Testis (tissue), 3 donors: ENCODE data around the gene JADE2. TPM values are rescaled to one million over a fixed set of nuclear protein-coding genes. Genes with fewer than 3 reads are reported as not detected.
"Not testable (repeated sequence)": the region's sequence is repeated elsewhere in the genome, so short reads cannot be mapped to it uniquely, and the experiment has no call there.

ENCODE experiments used
- DNase-seq: peaks from one replicate; pipeline ENCODE4 v3.0.0-alpha.2; 2019
- H3K27ac ChIP-seq, 2 donors: fragments of 200-600 bp; sonication (generic); one replicate each; pipeline ENCODE4 v1.5.1; 2019
- H3K27me3 ChIP-seq: fragments of 200-600 bp; sonication (generic); one replicate; pipeline ENCODE4 v1.5.1; 2019
- H3K36me3 ChIP-seq: fragments of 200-600 bp; sonication (generic); one replicate; pipeline ENCODE4 v1.5.1; 2017; ENCODE audit warnings: low read depth; ENCODE audit errors: missing control alignments
- H3K4me1 ChIP-seq: fragments of 200-600 bp; sonication (generic); one replicate; pipeline ENCODE4 v1.5.1; 2019
- H3K4me3 ChIP-seq, 2 donors: fragments of 200-600 bp; sonication (generic); one replicate each; pipeline ENCODE4 v1.5.1; 2017 to 2019
- H3K9me3 ChIP-seq: fragments of 200-600 bp; sonication (generic); one replicate; pipeline ENCODE4 v1.5.1; 2017
- POLR2A ChIP-seq: fragments of 450-650 bp; IDR thresholded peaks from one replicate; pipeline ENCODE4 v1.6.1; 2017; ENCODE audit warnings: antibody characterized with exemption, mild to moderate bottlenecking, moderate library complexity
- WGBS, 2 donors: methylation state at CpG; one replicate each; pipeline ENCODE4 v1.1.5; 2018; 5-methylcytosine and 5-hydroxymethylcytosine counted together
- intact Hi-C: fragments of 100-400 bp; cut with DNase I; formaldehyde crosslinking; loops from one replicate; pipeline ENCODE4 v1.15.1; 2023; ENCODE audit warnings: low total_unique reads
- polyA plus RNA-seq: library from polyadenylated mRNA; stranded (reverse); fragments of 350-450 nt; fragmentation: Illumina TruSeq; extraction: RNeasy Lipid Tissue Mini Kit (QIAGEN cat#74804); gene quantifications from one replicate; pipeline ENCODE4 v1.2.3, GENCODE V29; 2014; ENCODE audit warnings: low read depth, low replicate concordance; ENCODE audit not compliant: insufficient read depth
- total RNA-seq, 2 donors: library from RNA; depleted of rRNA; stranded (reverse); fragments of >200 nt; gene quantifications; one replicate each; pipeline ENCODE4 v1.2.3, GENCODE V29; 2016
- TF ChIP-seq, protein P1 (sequence below), 3 experiments: fragments of 450-650 bp in 2 of 3; fragments of 200-600 bp in 1 of 3; sonication (generic) in 1 of 3; IDR thresholded peaks; one replicate each; pipeline ENCODE4 v1.5.1; 2016 to 2019; ENCODE audit warnings: antibody characterized with exemption in 3 of 3, mild to moderate bottlenecking in 2 of 3, moderate library complexity in 1 of 3

JADE2 gene
- total and polyA plus RNA-seq, 3 donors from 2014 or later: 26.0 to 67.2 (median 54.5) TPM

DNA sequence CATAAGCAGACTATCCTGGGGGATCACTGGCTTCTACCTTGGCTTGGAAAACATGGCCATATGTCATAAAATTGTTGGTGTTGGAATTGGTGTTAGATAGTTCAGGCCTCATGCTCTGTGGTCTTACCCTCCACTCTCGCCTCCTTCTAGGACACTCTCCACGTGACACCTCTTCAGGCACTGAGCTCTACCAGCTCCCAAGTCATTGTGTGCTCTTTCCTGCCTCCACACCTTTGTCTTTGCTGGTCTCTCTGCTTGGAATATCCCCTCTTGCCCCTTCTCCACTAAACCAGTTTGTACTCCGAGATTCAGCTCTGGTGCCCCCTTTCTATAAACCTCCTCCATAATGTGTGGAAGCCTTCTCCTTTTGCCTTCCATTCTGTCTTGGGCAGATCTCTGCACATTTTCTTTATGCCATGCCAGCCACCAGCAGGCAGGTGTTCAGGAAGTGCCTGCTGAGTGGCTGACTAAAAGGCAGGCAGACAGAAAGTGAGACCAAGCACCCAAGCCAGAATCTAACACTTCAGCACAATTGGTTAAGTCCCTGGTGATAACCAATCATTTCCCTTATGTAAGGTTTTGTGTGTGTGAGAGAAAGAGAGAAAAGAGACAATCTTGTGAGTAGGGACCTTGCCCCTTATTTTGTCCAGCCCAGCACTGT, 69.5 kb downstream of the JADE2 start:
- Histone ChIP-seq H3K4me1 (no peaks in the 10 kb centered on the region), H3K4me3 (no peak overlapping the region), H3K9me3 (no peaks in the 10 kb centered on the region), H3K27me3 (no peaks in the 10 kb centered on the region), H3K27ac (no peak overlapping the region), H3K36me3 (no peaks in the 10 kb centered on the region)
- TF ChIP-seq, protein P1, sequence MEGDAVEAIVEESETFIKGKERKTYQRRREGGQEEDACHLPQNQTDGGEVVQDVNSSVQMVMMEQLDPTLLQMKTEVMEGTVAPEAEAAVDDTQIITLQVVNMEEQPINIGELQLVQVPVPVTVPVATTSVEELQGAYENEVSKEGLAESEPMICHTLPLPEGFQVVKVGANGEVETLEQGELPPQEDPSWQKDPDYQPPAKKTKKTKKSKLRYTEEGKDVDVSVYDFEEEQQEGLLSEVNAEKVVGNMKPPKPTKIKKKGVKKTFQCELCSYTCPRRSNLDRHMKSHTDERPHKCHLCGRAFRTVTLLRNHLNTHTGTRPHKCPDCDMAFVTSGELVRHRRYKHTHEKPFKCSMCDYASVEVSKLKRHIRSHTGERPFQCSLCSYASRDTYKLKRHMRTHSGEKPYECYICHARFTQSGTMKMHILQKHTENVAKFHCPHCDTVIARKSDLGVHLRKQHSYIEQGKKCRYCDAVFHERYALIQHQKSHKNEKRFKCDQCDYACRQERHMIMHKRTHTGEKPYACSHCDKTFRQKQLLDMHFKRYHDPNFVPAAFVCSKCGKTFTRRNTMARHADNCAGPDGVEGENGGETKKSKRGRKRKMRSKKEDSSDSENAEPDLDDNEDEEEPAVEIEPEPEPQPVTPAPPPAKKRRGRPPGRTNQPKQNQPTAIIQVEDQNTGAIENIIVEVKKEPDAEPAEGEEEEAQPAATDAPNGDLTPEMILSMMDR (IDR thresholded peaks at IDR 0.05): no peak
- no peak for TF ChIP-seq POLR2A
- DNase-seq: no peak
- 84 to 86% methylated on average over 3 of the region's 3 CpGs for WGBS, 2 donors
- intact Hi-C loops: no loop called here

DNA sequence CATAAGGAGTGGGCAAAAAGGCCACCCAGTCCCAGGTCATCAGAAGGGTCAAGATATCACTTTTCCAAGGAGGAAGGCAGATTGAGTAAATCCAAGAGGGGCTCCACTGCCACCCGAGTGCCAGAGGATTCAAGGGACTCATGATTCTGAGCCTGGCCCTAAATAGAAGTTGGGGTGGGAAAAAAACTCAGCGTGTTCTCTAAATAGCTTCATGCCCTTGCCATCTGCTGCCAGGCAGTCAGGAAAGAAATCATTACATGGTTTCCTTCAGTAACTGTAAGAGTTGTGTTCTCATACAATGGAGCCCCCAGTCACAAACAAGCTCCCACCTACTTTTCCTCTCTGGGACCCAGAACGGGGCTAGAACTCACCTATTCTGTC, 70.0 kb downstream of the JADE2 start:
- WGBS, 2 donors: 79 to 90% methylated on average over 3 of the region's 3 CpGs
- H3K4me3 ChIP-seq: no peak overlapping the region

DNA sequence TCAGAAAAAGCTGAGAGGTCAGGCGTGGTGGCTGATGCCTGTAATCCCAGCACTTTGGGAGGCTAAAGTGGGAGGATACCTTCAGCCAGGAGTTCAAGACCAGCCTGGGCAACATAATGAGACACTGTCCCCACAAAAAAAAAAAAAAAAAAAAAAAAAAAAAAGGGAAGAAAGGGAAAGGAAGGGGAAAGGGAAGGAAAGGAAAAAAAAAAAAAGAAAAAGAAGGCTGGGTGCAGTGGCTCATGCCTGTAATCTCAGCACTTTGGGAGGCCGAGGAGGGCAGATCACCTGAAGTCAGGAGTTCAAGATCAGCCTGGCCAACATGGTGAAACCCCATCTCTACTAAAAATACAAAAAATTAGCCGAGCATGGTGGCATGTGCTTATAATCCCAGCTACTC, 74.3 kb downstream of the JADE2 start:
- DNase-seq, H3K36me3 ChIP-seq, H3K27ac ChIP-seq, H3K27me3 ChIP-seq, H3K9me3 ChIP-seq, intact Hi-C loops, H3K4me3 ChIP-seq, H3K4me1 ChIP-seq: not testable (repeated sequence)
- WGBS, 2 donors: 90 to 96% methylated on average over 3 of the region's 3 CpGs

More for the DNA sequence above, 70.0 kb downstream of the JADE2 start:
- DNase-seq: no peak
- no peaks in the 10 kb centered on the region for H3K27me3 ChIP-seq
- no peaks in the 10 kb centered on the region for H3K36me3 ChIP-seq
- H3K4me1 ChIP-seq: no peaks in the 10 kb centered on the region
- intact Hi-C loops: no loop called here
- H3K9me3 ChIP-seq: no peaks in the 10 kb centered on the region
- no peak overlapping the region for H3K27ac ChIP-seq
- TF ChIP-seq POLR2A: no peak
- TF ChIP-seq, protein P1 (IDR thresholded peaks at IDR 0.05): no peak

DNA sequence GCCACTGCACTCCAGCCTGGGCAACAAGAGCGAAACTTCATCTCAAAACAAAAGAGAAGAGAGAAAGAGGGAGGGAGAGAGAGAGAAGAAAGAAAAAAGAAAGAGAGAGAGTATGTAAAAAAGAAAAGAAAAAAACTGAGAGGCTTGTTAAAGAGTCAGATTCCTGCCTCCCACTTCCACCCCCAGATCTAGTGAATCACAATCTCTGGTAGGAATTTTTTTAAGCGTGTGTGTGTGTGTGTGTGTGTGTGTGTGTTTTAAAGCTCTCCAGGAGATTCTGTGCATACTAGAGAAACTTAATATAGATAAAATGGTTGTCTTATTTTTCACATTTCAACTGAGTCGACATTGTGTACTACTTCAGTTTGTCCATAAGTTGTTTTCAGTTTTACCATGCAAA, 75.1 kb downstream of the JADE2 start:
- 75 to 78% methylated on average over 3 of the region's 3 CpGs for WGBS, 2 donors
- Histone ChIP-seq H3K9me3 (no peaks in the 10 kb centered on the region), H3K4me1 (no peaks in the 10 kb centered on the region), H3K27me3 (no peaks in the 10 kb centered on the region), H3K4me3 (no peak overlapping the region), H3K27ac (no peak overlapping the region), H3K36me3 (no peaks in the 10 kb centered on the region)
- intact Hi-C loops: no loop called here
- DNase-seq: no peak
- TF ChIP-seq POLR2A: no peak
- TF ChIP-seq, protein P1 (IDR thresholded peaks at IDR 0.05): no peak

DNA sequence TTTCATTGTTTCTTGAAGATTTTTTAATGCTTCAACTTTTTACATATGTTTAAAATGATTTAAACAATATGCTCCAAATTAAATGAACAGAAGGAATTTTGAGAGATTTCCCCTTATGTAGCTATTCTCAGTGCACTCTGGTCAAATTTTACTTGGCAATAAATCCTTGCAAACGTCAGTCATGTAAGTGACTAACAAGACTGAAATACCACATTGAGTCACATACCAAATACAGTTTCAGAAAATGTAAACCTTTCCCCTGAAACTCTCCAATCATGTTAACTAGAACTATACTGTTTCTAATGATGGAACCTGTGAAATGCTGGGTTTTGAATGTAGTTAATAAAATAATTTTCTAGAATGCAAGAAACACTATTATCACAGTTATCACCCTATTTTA, 77.6 kb downstream of the JADE2 start:
- Histone ChIP-seq H3K4me1 (no peaks in the 10 kb centered on the region), H3K27ac (no peak overlapping the region), H3K9me3 (no peaks in the 10 kb centered on the region), H3K27me3 (no peaks in the 10 kb centered on the region), H3K4me3 (no peak overlapping the region), H3K36me3 (no peaks in the 10 kb centered on the region)
- TF ChIP-seq, protein P1 (IDR thresholded peaks at IDR 0.05): no peak
- no peak for TF ChIP-seq POLR2A
- DNase-seq: no peak
- intact Hi-C loops: no loop called here
- WGBS, 2 donors: 66 to 67% methylated on average over 1 of the region's 1 CpG
